ENCODE results near the gene SSTR1.
"Not testable (repeated sequence)": the region's sequence is repeated elsewhere in the genome, so short reads cannot be mapped to it uniquely, and the experiment has no call there.

Gene SSTR1, protein sequence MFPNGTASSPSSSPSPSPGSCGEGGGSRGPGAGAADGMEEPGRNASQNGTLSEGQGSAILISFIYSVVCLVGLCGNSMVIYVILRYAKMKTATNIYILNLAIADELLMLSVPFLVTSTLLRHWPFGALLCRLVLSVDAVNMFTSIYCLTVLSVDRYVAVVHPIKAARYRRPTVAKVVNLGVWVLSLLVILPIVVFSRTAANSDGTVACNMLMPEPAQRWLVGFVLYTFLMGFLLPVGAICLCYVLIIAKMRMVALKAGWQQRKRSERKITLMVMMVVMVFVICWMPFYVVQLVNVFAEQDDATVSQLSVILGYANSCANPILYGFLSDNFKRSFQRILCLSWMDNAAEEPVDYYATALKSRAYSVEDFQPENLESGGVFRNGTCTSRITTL

DNA sequence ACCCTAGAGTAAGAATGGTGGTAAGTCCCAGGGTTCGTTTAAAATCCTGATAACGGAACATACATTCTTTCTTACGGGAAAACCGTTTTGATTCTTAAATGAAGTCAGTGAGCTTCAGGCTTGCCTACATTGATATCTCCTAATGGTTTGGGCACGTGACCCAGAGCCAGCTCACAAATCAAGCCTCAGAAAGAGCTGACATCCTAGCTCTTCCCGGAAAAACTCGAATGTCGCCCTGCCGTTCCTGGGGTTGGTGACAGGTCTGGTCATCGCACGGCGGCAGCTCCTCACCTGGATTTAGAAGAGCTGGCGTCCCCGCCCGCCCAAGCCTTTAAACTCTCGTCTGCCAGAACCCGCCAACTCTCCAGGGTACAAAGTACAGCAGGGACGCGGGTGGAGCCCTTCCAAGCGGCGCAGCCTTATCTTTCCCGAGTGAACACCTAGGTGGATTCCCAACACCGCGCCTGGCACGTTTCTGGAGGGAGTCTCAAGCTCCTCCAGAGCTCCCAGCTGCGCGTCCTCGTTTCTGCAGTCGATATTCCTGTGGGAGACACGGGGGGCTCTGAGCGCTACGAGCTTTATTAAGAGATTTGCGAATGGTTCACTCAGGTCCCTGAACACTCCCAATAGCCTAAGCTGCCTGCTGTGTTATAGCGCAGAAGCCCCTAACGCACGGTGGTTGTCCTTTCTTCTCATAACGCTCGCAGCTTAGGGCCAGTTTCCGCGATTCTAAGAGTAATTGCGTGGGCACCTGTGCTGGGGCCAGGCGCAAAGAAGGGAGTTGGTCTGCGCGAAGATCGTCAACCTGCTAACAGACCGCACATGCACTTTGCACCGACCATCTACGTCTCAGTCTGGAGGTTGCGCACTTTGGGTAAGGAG is at the start of gene SSTR1:
Gene SSTR1 (plus strand): TSS at position 169 of the 882 bp plus-strand sequence. CDS start 1,486 bp downstream, outside the sequence.
- DNase-seq, result no peak

DNA sequence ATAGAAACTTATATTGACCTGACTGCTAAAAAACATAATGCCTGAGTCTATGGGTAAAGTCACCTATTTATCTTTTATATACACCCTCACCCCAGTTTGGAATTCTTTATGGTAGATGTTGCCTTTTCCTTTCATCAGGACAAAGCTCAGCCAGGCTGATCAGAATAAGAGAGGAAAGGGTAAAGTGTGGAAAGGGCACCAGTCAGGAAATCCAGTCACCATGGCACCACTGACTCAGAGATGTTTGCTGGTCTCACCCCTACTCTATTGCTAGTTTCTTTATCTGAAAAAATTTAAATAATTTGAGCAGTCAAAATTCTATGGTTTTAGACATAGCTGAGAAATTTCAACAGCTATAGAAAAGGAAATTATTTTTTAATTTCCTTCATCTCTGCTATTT is 49.2 kb upstream of the SSTR1 start:
- no peak for DNase-seq

DNA sequence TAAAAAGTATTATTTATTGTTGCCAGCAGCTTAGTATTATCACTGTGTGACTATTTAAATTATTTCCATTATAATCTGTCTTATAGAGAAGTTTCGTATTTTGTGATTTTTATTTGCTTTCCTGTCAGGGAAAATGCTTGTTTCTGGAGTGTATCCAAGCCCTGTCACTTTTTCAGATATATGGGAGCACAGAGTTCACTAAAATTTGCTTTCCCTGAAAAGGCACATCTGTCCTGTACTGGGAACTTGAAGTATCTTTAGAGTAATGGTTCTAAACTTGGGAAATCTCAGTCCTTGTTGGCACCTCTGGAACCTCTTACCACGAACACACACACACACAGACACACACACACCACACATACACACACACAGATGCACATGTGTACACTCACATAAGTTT is 39.3 kb upstream of the SSTR1 start:
- no peak for DNase-seq

DNA sequence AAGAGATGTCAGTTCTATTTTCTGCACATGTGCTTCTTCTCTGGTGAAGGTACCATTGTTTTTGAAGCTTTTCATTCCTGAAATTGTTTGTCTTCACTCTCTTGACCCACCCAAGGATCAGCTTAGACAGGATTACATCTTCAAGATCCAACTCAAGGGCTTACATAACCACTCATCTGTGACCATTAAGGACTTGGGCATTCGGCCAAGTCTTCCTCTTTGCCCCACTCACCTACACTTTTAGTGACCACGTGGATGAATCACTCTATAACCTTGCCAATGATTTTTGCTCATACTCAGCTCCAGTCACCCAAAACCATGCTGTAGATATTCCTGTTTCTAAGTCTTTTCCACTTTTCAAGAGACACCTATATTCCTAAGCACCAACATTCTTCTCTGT is 36.5 kb upstream of the SSTR1 start:
- DNase-seq, result no peak

DNA sequence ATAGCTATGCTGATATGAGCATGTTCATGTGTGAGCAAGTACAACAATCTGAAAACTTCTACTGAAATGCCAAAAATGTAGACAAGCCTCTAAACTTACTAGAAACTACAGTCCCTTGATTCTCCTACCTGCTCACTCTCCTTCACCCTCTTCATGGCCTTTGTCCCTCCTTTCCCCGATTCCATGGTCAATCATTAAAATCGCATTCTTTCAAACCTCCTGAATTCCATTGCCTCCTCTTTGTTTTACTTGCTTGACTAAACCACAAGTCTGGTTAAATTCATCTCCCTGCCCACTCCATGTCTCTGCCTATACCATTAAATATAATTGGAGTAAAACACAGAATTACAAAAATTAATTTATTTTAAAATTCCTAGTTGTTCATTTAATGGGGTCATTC is 33.0 kb upstream of the SSTR1 start:
- DNase-seq, result no peak

DNA sequence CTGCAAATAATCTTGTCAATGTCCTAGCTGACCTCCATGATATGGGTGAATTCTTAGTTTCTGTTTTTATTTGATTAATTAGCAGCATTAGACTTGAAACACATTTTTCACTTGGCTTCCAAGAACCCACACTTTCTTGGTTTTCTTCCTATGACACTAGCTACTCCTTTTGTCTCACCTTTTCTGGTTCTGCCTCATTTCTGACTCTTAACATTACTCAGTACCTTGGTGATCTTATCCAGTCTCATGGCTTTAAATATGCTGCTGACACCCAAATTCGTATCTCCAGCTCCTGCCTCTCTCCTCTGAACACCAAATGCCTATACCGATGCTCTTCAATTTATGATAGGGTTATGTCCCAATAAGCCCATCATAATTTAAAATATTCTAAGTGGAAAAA is 32.0 kb upstream of the SSTR1 start:
- no peak for DNase-seq

DNA sequence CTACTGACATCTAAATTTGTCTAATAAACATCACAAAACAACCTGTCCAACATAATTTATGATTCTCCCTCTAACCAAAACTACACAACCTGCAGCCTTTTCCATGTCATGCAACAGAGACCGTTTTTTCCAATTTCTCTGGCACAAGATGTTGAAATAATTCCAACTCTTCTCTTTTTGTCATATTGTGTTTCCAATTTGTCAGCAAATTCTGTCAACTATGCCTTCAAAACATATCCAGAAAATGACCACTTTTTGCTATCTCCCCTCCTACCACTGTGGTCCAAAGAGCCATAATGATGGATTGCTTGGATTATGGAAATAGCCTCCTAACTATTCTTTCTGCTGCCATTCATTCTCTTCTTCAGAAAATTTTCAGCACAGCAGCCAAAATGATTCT is 31.3 kb upstream of the SSTR1 start:
- DNase-seq, result no peak

DNA sequence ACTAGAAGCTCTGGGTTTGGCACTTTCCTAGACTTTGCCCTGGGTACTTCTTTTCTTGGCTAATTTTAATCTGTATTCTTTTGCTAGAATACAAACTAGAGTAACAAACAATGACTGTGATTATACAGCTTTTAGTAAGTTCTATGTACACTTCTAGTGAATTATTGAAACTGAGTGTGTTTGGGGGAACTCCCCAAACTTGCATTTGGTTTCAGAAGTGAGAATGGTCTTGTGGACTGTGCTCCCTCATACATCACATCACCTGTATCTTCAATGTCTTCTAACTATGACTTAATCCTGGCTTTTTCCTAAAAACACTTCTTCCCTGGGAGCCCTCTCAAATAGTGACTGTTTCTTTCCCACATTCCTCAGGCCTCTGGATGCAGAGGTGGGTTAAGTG is 23.6 kb upstream of the SSTR1 start:
- no peak for DNase-seq

DNA sequence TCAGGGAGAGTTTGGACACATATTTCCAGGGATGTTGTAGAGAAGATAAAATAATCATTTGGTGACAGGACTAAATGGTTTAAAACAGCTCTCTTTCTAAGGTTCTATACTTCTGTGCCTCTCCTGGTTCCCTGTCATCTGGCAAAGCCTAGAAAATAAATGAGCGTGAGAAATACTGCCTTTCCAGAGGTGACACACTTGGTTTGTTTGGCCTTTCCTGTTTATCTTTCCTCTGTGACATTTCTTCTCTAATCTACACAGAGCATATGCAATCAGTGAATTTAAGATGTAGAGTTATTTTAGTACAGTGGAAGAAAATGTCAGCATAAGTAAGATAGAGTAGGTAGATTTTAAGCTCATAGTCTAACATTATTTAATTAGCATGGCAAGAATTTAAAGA is 22.0 kb upstream of the SSTR1 start:
- no peak for DNase-seq

DNA sequence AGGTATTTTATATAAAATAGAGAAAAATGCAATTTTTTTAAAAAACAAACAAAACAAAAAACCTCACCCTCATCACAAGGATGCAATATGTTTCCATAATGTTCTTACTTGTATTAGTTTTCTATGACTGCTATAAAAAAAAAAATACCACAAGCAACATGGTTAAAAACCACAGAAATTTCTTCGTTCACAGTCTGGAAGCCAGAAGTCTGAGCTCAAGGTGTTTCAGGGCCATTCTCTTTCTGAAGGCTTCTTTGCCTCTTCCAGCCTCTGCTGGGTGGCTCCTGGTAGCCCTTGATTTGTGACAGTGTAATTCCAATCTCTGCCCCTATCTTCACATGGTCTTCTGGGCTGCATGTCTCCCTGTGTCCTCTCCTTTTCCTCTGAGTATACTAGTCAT is 21.5 kb upstream of the SSTR1 start:
- no peak for DNase-seq

DNA sequence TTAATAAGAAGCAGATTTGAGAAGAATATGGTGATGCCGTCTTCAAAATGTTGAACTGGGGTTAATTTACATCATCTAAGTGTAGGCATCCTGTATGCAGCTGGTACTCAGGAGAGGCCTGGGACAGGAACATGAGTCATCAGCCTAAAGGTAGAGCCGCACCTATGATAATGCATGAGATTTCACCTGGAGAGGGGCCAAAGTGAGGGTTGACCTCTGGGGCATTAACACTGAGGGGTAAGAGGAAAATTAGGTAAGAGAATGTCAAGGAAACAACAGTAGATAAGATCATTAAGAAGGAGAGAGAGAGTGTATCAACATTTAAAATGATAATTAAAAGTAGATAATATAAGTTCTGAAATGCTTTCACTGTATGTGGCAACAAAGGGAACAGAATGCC is 20.2 kb upstream of the SSTR1 start:
- no peak for DNase-seq

DNA sequence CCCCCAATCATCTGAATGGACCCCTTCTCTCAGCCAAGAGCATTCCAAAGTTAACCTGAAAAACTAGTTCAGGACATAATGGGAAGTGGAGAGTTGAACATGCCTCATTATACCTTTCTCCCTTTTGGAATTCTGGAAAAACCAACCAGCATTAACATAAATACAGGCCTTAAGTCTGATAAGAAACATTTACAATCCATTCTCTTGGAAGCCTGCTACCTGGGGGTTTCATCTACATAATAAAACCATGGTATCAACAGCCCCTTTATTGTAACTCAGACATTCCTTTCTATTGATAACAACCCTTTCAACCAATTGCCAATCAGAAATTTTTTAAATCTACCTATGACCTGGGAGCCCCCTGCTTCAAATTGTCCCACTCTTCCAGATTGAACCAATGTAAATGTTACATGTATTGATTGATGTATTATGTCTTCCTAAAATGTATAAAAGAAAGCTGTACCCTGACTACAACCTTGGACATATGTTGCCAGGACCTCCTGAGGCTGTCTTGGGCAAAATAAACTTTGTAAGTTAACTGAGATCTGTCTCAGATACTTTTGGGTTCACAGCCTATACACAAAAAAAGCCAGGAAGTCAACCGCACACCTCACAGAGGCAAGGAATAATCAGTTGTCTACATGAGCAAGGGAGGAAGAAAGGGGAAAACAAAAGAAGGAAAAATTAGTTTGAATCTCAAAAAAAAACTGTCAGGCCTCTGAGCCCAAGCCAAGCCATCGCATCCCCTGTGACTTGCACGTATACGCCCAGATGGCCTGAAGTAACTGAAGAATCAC is 17.6 kb upstream of the SSTR1 start:
- DNase-seq, result no peak

DNA sequence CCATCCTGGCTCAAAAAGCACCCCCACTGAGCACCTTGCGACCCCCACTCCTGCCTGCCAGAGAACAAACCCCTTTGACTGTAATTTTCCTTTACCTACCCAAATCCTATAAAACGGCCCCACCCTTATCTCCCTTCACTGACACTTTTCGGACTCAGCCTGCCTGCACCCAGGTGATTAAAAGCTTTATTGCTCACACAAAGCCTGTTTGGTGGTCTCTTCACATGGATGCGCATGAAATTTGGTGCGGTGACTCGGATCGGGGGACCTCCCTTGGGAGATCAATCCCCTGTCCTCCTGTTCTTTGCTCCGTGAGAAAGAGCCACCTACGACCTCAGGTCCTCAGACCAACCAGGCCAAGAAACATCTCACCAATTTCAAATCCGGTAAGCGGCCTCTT is 16.9 kb upstream of the SSTR1 start:
- DNase-seq, result not testable (repeated sequence)

DNA sequence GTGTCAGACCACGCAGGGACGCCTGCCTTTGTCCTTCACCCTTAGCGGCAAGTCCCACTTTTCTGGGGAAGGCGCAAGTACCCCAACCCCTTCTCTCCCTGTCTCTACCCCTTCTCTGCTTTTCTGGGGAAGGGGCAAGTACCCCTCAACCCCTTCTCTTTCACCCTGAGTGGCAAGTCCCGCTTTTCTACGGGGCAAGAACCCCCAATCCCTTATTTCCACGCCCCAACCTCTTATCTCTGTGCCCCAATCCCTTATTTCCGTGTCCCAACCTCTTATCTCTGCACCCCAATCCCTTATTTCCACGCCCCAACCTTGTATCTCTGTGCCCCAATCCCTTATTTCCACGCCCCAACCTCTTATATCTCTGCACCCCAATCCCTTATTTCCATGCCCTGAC is 16.2 kb upstream of the SSTR1 start:
- not testable (repeated sequence) for DNase-seq

DNA sequence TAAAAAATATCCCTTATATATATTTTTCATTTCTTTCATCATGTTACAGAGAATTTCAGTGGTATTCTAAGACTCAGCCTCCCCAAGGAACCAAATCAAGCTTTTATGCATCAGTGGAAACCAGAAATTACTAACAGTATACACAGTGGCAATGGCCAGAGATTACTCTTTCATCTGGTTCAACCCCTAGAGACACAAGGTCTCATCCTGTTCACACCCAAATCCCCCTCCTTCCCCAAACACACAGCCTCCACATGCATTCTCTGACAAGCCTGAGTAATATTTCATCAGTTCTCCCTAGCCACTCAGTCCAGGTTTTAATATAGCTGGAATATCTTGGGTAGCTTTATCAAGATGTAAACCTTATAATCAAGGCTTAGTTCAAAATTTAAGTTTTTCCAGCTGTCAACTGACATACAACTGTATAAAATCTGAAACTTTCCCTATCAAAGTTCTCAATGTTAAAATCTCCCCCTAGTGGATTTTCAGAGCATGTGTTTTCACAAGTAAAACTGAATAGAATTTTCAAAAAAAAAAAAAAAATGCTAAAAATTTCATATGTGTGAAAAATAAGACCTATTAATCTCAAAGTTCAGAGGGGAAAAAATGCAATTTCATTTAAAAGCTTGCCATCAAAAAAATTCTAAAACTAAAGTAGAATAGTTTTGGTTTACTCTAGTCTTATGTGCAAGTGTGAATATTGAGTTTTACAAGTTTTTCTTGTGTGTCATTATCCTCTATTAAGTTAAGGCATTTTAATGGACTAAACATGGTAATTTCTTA is 10.5 kb upstream of the SSTR1 start:
- no peak for DNase-seq

DNA sequence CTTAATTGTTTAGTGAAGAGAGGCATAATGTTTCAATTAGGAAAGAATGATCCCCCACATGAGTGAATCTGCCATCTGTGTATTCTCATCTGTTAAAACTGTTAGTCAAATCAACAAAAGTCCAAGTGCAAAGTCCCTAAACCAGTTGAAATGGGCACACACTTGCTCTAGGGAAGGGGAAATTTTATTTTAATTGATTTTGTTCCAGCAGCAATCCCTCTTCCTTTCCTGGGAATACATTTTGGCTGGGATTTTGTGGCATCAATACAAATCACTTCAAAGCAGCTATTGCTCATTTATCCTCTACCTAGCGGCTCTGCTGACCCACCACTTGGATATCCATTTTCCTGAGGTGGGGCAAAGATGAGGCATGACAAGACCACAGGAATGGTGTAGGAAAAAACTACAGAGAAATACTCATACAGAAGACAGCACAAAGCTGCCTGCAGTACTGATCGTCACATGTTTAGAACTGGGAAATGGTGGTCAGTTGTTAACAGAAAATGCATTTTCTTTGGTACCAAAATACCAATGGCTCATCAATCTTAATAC is 9.8 kb upstream of the SSTR1 start:
- no peak for DNase-seq

DNA sequence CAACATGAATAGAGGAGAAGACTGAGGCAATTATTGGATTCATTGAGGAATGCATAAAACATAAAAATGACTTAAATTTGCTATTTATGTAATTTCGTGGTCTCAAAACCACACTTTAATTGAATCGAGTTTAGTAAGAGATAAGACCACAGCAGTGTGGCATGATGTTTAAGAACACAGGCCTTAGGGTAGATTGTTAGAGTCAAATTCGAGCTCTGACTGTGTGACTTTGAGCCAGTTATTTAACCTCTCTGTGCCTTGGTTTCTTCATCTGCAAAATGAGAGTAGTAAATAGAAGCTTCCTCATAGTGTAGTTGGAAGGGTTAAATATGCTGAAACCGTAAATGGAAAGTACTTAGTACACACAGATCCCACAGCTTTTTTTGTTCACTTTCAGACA is 9.3 kb upstream of the SSTR1 start:
- DNase-seq, result no peak

DNA sequence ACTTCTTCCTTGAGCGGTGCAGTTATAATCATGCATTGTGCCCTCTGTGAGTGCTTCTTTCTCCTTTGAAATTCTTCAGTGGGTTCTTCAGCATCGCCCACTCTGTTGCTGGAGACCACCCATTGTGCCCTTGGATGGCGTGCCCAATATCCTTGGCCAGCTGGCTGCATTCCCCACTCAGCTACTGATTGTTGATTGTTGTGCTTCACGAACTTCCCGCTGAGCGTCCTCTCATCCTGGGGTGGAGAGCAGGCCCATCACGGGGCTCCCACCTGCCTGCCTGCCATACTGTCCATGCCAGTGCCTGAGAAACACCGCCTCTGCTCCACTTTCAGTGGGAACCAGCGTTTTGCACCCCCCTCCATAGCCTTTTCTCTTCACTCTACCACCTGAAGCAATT is 8.6 kb upstream of the SSTR1 start:
- DNase-seq, result no peak

DNA sequence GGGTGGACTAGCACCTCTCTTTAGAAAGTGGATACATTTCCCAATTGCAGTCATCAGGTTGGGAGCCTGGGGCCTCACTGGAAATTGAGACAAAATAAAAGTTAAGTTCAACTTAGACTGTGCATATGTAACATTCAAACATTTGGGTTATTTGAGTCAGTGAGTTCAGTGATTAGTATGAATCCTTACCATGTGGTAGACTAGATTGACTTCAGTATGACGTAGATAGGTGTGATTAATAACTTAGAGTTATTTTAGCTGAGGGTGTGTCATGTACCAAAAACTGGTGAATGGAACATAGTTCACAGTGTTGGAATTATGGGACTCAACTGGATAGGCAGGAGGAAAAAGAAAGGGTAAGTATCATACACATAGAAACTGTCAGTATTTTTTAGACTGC is 8.0 kb upstream of the SSTR1 start:
- no peak for DNase-seq

DNA sequence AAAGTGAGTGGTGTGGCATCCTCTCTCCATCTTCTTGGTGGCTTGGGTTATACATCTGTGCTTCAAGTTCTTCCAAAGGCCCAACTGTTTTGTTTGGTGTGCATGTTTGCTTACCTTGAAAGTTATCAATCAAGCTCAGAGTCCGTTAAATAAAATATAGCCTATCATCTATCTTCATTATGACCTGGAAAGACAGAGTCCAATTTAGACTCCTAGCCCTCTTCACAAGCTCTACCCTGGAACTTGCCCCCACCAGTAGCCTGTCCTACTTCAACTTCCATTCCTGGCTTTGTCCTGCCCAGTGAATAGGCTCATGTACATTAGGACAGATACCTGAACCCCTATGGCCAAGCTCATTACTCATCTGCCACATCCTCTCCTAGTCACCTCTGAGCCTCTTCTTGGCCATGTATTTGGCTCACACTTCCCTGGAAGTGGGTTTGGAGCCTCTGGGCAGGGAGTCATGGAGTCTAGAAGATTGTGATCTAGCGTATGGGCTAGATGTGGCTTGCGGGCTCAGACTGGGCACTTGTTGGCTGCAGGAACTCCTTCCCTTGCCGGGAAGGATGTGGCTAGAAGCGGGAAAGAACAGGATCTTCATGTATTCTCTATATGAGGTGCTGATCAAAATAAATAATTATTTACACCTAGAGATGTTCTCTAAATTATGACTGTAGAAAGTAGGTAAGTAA is 6.4 kb upstream of the SSTR1 start:
- DNase-seq, result no peak

DNA sequence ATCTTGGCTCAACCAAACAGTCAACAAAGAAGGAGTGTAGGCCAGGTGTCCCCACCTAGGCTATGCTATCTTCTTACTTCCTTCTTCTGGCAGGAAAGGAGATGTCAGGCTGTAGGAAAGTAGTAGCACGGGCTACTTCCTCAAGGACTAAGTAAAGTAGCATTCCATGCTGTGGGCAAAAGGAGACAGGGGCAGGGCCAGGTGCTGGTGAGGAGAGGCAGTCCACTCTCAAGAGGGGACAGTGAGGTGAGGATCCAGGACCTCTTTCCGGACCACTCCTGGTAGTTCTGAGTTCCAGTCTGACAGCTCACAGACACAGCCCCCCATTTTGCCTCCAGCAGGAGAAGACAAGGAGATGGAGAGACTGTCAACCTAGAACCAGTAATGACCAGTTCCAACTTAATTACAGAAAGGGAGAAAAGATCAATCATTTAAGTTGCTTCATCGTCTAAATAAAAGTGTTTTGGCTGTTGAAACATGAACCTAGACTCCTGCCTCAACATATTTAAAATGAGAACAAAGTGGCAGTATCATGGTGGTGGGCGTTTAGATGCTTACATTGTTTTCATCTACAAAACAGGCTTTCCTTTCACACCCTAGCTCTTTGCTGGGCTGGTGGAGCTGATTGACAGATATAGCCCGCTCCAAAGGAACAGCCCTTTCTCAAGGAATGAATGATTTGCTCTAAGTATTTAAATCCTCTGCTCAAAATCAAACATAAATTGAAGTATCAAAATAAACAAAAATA is 5.1 kb upstream of the SSTR1 start:
- DNase-seq, result no peak

Data from cortex of kidney (tissue), 1 donor.